Keratinocyte (primary cell): Measurements from ENCODE around the gene JAKMIP1. TPM values are rescaled to one million over a fixed set of nuclear protein-coding genes. Genes with fewer than 3 reads are reported as not detected.

ENCODE experiments used
- DNase-seq: peaks from one replicate; pipeline ENCODE4 v3.0.0-alpha.2; 2011; ENCODE audit warnings: low read depth, missing footprints, low spot score
- FAIRE-seq: peaks from 2 replicates; lab custom pipeline; 2011; peaks lifted over from hg19 to GRCh38; lab: Jason Lieb, UNC
- H2AFZ ChIP-seq: 2 replicates; pipeline ENCODE4 v1.6.0; 2012; ENCODE audit warnings: low read length, control low read depth, inconsistent platforms; ENCODE audit not compliant: control insufficient read depth
- H3K27ac ChIP-seq: 2 replicates; pipeline ENCODE4 v1.5.1; 2011; ENCODE audit warnings: low read length; ENCODE audit not compliant: control insufficient read depth, insufficient read depth
- H3K27me3 ChIP-seq: 3 replicates; pipeline ENCODE4 v1.6.0; 2011; ENCODE audit warnings: low read length; ENCODE audit not compliant: control insufficient read depth, insufficient read depth; ENCODE audit errors: extremely low read depth
- H3K36me3 ChIP-seq, 2 experiments: 2 replicates in 1 of 2; 3 replicates in 1 of 2; pipeline ENCODE4 v1.5.1; 2011; ENCODE audit warnings: low read length in 2 of 2, mild to moderate bottlenecking in 1 of 2; ENCODE audit not compliant: control insufficient read depth in 2 of 2, insufficient read depth in 2 of 2; ENCODE audit errors: extremely low read depth in 1 of 2
- H3K4me1 ChIP-seq: 3 replicates; pipeline ENCODE4 v1.5.1; 2011; ENCODE audit warnings: low read length; ENCODE audit not compliant: control insufficient read depth, insufficient read depth; ENCODE audit errors: extremely low read depth
- H3K4me2 ChIP-seq: 3 replicates; pipeline ENCODE4 v1.6.0; 2011; ENCODE audit warnings: low read depth, low read length; ENCODE audit not compliant: control insufficient read depth, insufficient read depth; ENCODE audit errors: extremely low read depth
- H3K4me3 ChIP-seq, 3 experiments: fragments of 200-600 bp in 1 of 3; sonication (generic) in 1 of 3; 2 replicates in 2 of 3; 3 replicates in 1 of 3; pipeline ENCODE4 v1.5.1; 2011 to 2016; ENCODE audit warnings: low read length in 3 of 3, mild to moderate bottlenecking in 3 of 3, control low read depth in 2 of 3, inconsistent platforms in 1 of 3, low read depth in 1 of 3, mixed read lengths in 1 of 3, mixed run types in 1 of 3, moderate library complexity in 1 of 3; ENCODE audit not compliant: control insufficient read depth in 2 of 3, insufficient read depth in 2 of 3; ENCODE audit errors: extremely low read depth in 1 of 3
- H3K79me2 ChIP-seq: 2 replicates; pipeline ENCODE4 v1.6.0; 2012; ENCODE audit warnings: low read length; ENCODE audit not compliant: control insufficient read depth, insufficient read depth
- H3K9ac ChIP-seq: 3 replicates; pipeline ENCODE4 v1.6.0; 2011; ENCODE audit warnings: low read length; ENCODE audit not compliant: control insufficient read depth, insufficient read depth; ENCODE audit errors: extremely low read depth
- H3K9me1 ChIP-seq: 3 replicates; pipeline ENCODE4 v1.6.0; 2011; ENCODE audit warnings: low read length; ENCODE audit not compliant: control insufficient read depth, insufficient read depth; ENCODE audit errors: extremely low read depth
- H3K9me3 ChIP-seq: 2 replicates; pipeline ENCODE4 v1.5.1; 2012; ENCODE audit warnings: low read depth, low read length; ENCODE audit not compliant: control insufficient read depth
- H4K20me1 ChIP-seq: 3 replicates; pipeline ENCODE4 v1.6.0; 2011; ENCODE audit warnings: low read length; ENCODE audit not compliant: control insufficient read depth, insufficient read depth; ENCODE audit errors: extremely low read depth
- EZH2 ChIP-seq: IDR thresholded peaks from one replicate; pipeline ENCODE4 v1.6.1; 2012; ENCODE audit warnings: inconsistent platforms, mild to moderate bottlenecking, low read length, moderate library complexity
- dilution Hi-C: fragments of 300-500 bp; cut with MboI; formaldehyde crosslinking; loops from one replicate; pipeline ENCODE4 v1.7.0; 2020; ENCODE audit warnings: low sequenced_read_pairs; ENCODE audit not compliant: extremely low pct_ligation_motif_present
- polyA plus RNA-seq, 5 experiments: library from polyadenylated mRNA; depleted of rRNA in 3 of 5; stranded (reverse) in 3 of 5; stranded (forward) in 1 of 5; unstranded in 1 of 5; fragments of >200 nt; gene quantifications; 1 replicate in 1 of 5; 2 replicates in 3 of 5; 3 replicates in 1 of 5; pipeline versions ENCODE4 v1.2.1 to v1.2.3, GENCODE V29; 2011 to 2012; ENCODE audit warnings: missing spikeins in 2 of 5, low read depth in 1 of 5, low replicate concordance in 1 of 5
- TF ChIP-seq, protein P1 (sequence below), 3 experiments: IDR thresholded peaks in 1 of 3; conservative IDR thresholded peaks in 1 of 3; optimal IDR thresholded peaks in 1 of 3; 2 replicates in 2 of 3; 3 replicates in 1 of 3; pipeline versions ENCODE3 to v1.5.1; 2011; ENCODE audit warnings: low read length in 3 of 3, mild to moderate bottlenecking in 3 of 3, moderate library complexity in 2 of 3, control low read depth in 1 of 3, inconsistent platforms in 1 of 3; ENCODE audit not compliant: insufficient read depth in 2 of 3; ENCODE audit errors: extremely low read depth in 1 of 3

The JAKMIP1 gene
- polyA plus RNA-seq, 1 donor (not counting 4 experiments of a cell fraction or from before 2014, with no cell fraction given): not detected

DNA sequence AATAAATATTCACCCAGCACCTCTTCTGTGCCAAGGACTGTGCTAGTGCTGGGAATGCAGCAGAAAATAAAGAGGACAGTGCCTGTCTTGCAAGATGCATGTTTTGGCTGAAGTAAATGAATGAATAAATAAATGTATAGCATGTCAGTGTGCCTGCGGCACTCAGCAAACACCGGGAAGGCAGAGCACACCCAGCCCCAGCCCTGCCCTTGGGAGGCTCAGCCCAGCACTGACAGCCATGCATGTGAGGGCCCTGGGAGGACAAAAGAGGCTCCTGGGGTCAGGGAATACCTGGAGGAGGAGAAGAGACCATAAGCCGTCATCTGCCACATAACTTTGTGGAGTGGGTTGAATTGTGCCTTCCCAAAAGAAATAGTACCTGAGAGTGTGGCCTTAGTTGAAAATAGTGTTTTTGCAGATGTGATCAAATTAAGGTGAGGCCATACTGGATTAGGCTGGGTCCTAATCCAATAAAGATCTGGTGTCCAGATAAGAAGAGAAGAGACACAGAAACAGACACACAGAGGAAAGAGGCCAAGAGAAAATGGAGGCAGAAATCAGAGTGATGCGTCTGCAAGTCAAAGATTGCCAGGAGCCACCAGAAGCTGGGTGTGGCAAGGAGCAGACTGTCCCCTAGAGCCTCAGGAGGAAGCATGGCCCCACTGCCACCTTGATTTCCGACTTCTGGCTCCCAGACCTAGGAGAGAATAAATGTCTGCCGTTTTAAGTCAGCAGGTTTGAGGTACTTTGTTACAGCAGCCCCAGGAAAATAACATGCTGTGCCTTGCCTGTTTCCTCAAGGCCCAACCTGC is 198.5 kb downstream of the JAKMIP1 start:
- TF ChIP-seq, protein P1, sequence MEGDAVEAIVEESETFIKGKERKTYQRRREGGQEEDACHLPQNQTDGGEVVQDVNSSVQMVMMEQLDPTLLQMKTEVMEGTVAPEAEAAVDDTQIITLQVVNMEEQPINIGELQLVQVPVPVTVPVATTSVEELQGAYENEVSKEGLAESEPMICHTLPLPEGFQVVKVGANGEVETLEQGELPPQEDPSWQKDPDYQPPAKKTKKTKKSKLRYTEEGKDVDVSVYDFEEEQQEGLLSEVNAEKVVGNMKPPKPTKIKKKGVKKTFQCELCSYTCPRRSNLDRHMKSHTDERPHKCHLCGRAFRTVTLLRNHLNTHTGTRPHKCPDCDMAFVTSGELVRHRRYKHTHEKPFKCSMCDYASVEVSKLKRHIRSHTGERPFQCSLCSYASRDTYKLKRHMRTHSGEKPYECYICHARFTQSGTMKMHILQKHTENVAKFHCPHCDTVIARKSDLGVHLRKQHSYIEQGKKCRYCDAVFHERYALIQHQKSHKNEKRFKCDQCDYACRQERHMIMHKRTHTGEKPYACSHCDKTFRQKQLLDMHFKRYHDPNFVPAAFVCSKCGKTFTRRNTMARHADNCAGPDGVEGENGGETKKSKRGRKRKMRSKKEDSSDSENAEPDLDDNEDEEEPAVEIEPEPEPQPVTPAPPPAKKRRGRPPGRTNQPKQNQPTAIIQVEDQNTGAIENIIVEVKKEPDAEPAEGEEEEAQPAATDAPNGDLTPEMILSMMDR (optimal IDR thresholded peaks at IDR 0.05 in 1 of 3, IDR thresholded peaks at IDR 0.05 in 1 of 3, conservative IDR thresholded peaks at IDR 0.05 in 1 of 3; ENCODE audit: extremely low read depth in 1 of 3, insufficient read depth in 2 of 3, low read length in 3 of 3): no peak
- TF ChIP-seq EZH2: no peak
- DNase-seq (no peak), FAIRE-seq (no peak)
- no peak overlapping the region for H3K9ac ChIP-seq
- H4K20me1 ChIP-seq: no peaks in the 10 kb centered on the region
- H3K79me2 ChIP-seq: no peaks in the 10 kb centered on the region
- H3K4me3 ChIP-seq: no peak overlapping the region
- no peaks in the 10 kb centered on the region for H3K27me3 ChIP-seq
- H3K4me1 ChIP-seq: no peaks in the 10 kb centered on the region
- H3K4me2 ChIP-seq: no peak overlapping the region
- no peaks in the 10 kb centered on the region for H3K36me3 ChIP-seq
- H3K27ac ChIP-seq: no peak overlapping the region
- peaks cover 8% of the 10 kb centered on the region for H3K9me3 ChIP-seq
- no peak overlapping the region for H2AFZ ChIP-seq
- no peaks in the 10 kb centered on the region for H3K9me1 ChIP-seq
- dilution Hi-C loops: no loop called here

DNA sequence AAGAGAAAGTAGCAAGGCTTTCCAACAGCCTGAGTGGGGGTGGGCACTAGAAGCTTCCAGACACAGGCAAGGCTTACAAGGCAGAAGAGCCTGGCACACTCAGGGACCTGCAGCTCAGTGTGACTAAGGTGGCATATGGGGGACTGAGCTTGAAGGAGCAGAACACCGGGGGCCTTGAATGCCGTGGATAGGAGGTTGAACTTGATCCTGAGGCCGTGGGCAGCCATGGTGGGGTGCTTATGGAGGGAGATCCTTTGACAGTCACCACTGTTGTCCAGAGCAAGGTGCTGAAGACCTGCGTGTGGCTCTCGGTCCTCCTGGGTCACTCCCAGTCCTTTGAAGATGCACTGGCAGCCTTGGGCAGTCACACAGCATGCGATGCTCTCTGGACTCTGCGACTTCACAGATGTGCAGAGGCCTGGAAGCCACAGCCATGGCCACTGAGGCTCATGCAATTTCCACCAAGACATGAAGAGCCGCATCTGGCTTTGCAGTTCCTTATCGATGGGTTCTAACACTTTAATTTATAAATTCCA is 200.5 kb downstream of the JAKMIP1 start:
- Histone ChIP-seq H3K79me2 (no peaks in the 10 kb centered on the region), H3K36me3 (no peaks in the 10 kb centered on the region), H2AFZ (no peak overlapping the region), H3K9ac (no peak overlapping the region), H3K4me1 (no peaks in the 10 kb centered on the region), H3K9me3 (peaks cover 8% of the 10 kb centered on the region), H3K4me2 (no peak overlapping the region), H3K27me3 (no peaks in the 10 kb centered on the region), H3K9me1 (no peaks in the 10 kb centered on the region), H3K4me3 (no peak overlapping the region), H4K20me1 (no peaks in the 10 kb centered on the region), H3K27ac (no peak overlapping the region)
- TF ChIP-seq EZH2: no peak
- TF ChIP-seq, protein P1 (optimal IDR thresholded peaks at IDR 0.05 in 1 of 3, IDR thresholded peaks at IDR 0.05 in 1 of 3, conservative IDR thresholded peaks at IDR 0.05 in 1 of 3; ENCODE audit: extremely low read depth in 1 of 3, insufficient read depth in 2 of 3, low read length in 3 of 3): no peak
- dilution Hi-C loops: no loop called here
- no peak for FAIRE-seq
- DNase-seq: no peak
